GM18907 (cell line): ENCODE measurements around the gene RALGPS1.

Experiments
- ATAC-seq: cut with Tn5 transposase; IDR thresholded peaks from one replicate; pipeline ENCODE4 v1.9.1; 2021; ENCODE audit warnings: mild to moderate bottlenecking, moderate library complexity; ENCODE audit not compliant: unreplicated experiment

The RALGPS1 gene

GRCh38 chr9:127075624-127076372, 161.2 kb downstream of the RALGPS1 start:
- no peak for ATAC-seq

GRCh38 chr9:127076860-127077643, 162.5 kb downstream of the RALGPS1 start:
- no peak for ATAC-seq

- ATAC-seq, result no peak
Measured at GRCh38 chr9:127077644-127077946, 163.0 kb downstream of the RALGPS1 start.

- ATAC-seq, result no peak
Measured at GRCh38 chr9:127078336-127078735, 163.8 kb downstream of the RALGPS1 start.

- no peak for ATAC-seq
Measured at GRCh38 chr9:127078988-127079387, 164.4 kb downstream of the RALGPS1 start.

- ATAC-seq, result no peak
Measured at GRCh38 chr9:127079446-127080140, 165.0 kb downstream of the RALGPS1 start.

GRCh38 chr9:127081250-127082185, 166.9 kb downstream of the RALGPS1 start:
- ATAC-seq, result no peak

- no peak for ATAC-seq
Measured at GRCh38 chr9:127083138-127083980, 168.8 kb downstream of the RALGPS1 start.

- ATAC-seq, result no peak
Measured at GRCh38 chr9:127084076-127085039, 169.8 kb downstream of the RALGPS1 start.

GRCh38 chr9:127085186-127085585, 170.6 kb downstream of the RALGPS1 start:
- ATAC-seq, result no peak

GRCh38 chr9:127086771-127087170, 172.2 kb downstream of the RALGPS1 start:
- no peak for ATAC-seq

GRCh38 chr9:127087411-127087810, 172.8 kb downstream of the RALGPS1 start:
- ATAC-seq, result no peak

GRCh38 chr9:127087836-127088235, 173.3 kb downstream of the RALGPS1 start:
- ATAC-seq, result no peak

GRCh38 chr9:127088724-127089615, 174.4 kb downstream of the RALGPS1 start:
- no peak for ATAC-seq

- ATAC-seq, result no peak
Measured at GRCh38 chr9:127089631-127090081, 175.1 kb downstream of the RALGPS1 start.

GRCh38 chr9:127090341-127090985, 175.9 kb downstream of the RALGPS1 start:
- no peak for ATAC-seq

- ATAC-seq, result no peak
Measured at GRCh38 chr9:127091526-127091925, 176.9 kb downstream of the RALGPS1 start.
